Epidermal melanocyte (primary cell): ENCODE results near the gene CFAP299.

Experiments
- DNase-seq: peaks from one replicate; pipeline ENCODE4 v3.0.0; 2011; ENCODE audit warnings: low spot score; ENCODE audit not compliant: insufficient read length

The CFAP299 gene

DNA sequence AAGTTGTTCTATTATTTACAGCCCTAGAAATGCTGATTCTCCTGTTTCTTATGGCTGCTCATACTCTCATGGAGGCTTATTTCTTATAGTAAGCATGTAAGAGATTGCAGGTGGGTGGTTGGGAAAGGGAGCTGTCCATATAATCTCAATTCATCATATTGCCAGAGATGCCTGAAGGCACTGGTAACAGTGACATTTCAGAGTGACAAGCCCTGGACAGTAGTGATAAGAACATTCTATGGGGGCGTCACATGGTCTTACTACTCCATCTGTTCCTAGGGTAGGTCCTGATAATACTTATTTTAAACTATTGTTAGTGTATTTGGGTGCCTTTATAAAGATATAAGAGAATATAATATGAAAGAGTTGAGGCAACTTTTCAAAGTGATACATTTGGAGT, 171.5 kb downstream of the CFAP299 start:
- DNase-seq = no peak

DNA sequence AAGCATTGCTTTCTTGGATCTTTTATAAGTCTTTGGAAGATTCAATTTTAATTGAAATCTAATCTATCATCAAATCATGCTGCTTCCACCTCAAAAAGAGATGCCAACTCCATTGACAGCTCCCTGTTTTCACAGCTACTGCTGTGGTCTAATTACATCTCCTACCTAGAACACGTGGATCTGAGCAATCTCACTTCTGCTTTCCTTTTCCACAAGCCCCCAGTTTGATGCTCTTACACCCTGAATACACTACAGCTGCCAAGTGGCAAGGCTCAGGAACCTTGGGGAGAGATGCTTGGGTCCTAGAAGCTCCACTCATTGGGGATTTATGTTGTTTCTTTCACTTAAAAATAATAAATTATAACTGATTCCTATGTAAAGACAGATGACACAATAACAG, 172.0 kb downstream of the CFAP299 start:
- no peak for DNase-seq

- no peak for DNase-seq
These were observed 180.0 kb downstream of the CFAP299 start for GRCh38 chr4:80515496-80515895.

DNA sequence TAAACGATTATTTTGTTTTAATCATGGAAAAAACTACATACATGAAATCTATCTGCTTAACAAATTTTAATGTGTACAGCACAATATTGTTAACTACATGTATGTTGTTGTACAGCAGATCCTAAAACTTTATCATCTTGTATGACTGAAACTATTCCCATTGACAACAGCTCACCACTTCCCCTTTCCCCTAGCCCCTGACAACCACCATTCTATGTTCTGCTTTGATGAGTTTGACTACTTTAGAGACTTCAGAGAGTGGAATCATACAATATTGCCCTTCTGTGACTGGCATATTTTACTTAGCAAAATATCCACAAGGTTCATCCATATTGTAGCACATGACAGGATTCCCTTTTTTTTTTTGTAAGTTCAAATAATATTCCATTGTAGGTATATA, 185.9 kb downstream of the CFAP299 start:
- DNase-seq = no peak

GRCh38 chr4:80526697-80527096, 191.2 kb downstream of the CFAP299 start:
- no peak for DNase-seq

GRCh38 chr4:80529026-80529425, 193.5 kb downstream of the CFAP299 start:
- DNase-seq = no peak

DNA sequence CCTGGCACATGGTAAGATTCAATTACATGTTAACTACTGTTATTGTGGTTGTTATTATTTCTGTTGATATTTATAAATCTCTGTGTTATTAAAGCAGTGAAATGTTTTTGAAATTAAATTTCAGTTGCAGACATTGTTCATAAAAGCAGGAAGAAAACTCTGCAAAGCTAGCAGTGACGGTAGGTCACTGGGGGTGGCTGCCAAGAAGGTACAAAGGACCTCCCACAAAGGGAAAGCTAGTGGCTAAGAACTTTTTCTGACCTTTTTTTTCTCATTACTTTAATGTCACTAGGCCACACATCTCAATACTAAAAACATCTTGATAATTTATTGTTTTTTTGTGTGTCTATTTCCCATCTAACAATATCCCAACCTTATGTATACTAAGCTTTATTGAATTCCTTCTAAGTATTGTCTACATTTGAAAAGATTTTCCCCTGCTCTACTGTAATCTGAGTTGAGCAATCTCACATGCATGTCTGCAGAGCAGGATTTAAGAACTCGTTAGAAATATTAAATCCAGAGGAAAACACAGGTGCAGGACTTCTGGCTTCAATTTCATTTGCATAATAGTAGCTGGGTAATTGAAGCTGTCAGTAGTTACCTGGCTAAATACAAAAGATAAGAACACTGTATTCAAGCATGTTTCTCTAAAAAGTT, 197.3 kb downstream of the CFAP299 start:
- DNase-seq = no peak

GRCh38 chr4:80535551-80535950, 200.0 kb downstream of the CFAP299 start:
- no peak for DNase-seq

DNA sequence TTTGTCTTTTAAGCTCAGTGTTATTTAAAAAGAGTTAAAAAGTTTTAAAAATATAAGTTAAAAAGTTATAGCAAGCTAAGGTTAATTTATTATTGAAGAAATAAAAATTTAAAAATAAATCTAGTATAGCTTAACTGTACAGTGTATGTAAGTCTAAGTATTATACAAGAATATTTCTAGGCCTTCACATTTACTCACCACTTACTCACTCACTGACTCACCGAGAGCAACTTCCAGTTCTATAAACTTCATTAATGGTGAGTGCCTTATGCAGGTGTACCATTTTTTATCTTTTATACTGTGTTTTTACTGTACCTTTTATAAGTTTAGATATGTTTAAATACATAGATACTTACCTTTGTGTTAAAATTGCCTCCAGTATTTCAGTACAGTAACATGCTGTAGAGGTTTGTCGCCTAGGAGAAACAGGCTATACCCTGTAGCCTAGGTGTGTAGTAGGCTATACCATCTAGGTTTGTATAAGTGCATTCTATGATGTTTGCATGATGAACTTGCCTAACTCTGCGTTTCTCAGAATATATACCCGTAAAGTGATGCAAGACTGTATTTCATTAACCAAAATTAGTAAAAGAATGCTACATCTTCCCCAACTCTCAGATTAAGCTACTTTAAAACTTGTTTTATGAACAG, 202.9 kb downstream of the CFAP299 start:
- no peak for DNase-seq

GRCh38 chr4:80539190-80539589, 203.7 kb downstream of the CFAP299 start:
- DNase-seq = no peak

DNA sequence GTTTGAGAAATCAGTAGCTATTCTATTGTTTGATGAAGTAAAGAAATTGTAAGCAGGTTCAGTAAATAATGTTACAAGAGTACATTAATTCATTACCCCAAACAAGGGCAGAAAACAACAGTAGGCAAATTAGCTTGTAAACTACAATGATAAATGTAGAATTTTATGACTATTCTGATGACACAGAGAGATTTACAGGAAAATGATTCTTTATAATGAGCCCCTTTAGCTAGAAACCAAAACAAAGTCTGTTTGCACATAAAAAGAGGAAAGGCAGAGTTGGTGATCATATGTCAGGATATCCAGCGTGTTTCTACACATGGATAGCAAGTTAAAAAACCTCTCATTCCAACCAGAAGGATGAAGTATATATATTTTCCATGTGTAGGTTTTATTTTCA, 204.8 kb downstream of the CFAP299 start:
- no peak for DNase-seq

DNA sequence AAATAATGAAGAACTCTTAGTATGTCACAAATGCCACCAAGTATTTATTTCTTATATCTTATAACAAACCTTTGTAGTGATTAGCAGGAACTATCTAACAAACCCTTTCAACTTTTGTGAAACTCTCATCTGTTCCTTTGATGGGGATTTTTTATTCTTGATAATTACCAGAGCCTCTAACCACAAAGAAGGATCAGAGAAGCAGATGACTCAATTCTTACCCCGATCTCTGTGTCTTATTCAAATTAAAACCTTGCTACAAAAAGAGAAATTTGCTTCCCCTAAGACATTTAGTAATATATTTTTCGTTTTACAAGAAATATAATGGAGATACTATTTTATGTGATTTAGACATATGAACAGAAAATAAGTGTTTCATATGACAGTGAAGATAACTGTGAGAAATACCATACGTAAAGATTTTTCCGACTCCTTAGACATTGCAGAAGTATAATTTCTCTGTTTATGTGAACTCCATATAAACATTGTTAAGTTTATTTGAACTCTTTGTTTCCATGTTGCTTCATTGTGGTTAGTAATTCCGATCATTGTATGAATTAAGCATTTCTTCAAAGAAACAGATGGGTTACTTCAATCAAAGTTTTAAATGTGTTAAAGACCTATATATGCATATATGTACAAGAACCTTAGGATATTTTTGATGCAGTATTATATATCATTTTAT, 205.4 kb downstream of the CFAP299 start:
- no peak for DNase-seq

DNA sequence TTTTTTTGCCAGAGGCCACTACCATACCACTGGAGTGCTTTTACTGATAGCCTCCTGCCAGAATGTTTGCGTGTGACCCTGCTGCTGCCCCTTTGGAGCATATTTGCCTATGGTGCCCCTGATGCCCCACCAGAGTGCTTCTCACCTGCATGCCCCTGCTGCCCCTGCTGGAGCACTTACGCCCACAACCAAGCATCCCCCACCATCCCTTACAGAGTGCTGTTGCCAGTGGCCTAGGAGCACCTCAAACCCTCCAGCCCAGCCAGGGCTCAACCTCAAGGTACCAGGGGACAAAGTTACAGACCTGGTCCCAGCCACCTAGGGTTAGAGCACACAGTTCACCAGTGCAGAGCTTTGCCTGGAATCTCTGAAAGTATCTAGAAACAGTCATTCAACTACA, 207.2 kb downstream of the CFAP299 start:
- DNase-seq = no peak

GRCh38 chr4:80560337-80560736, 224.8 kb downstream of the CFAP299 start:
- no peak for DNase-seq

- DNase-seq = no peak
These were observed 230.8 kb downstream of the CFAP299 start for GRCh38 chr4:80566203-80566872.

GRCh38 chr4:80568891-80569290, 233.4 kb downstream of the CFAP299 start:
- no peak for DNase-seq

GRCh38 chr4:80576796-80577195, 241.3 kb downstream of the CFAP299 start:
- no peak for DNase-seq

- no peak for DNase-seq
These were observed 242.5 kb downstream of the CFAP299 start for GRCh38 chr4:80578001-80578400.

- DNase-seq = no peak
These were observed 250.0 kb downstream of the CFAP299 start for GRCh38 chr4:80585542-80585941.

DNA sequence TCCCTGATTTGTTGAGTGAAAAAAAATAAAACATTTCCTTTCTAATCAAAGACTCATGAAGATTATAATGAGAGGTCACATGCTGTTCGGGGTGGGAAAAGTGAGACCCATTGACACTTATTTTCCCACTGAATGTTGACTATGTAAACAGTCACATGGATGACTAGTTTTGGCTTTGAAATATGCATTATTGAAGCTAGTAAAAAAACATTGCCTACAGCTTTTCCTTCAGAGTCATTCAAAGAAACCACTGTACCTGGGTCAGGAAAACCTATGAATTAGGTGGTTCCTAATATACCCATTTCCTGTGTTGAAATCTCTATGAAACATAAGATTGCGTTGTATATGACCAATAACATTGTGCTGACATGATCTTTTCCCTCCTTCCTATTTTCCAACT, 251.2 kb downstream of the CFAP299 start:
- DNase-seq = no peak

DNA sequence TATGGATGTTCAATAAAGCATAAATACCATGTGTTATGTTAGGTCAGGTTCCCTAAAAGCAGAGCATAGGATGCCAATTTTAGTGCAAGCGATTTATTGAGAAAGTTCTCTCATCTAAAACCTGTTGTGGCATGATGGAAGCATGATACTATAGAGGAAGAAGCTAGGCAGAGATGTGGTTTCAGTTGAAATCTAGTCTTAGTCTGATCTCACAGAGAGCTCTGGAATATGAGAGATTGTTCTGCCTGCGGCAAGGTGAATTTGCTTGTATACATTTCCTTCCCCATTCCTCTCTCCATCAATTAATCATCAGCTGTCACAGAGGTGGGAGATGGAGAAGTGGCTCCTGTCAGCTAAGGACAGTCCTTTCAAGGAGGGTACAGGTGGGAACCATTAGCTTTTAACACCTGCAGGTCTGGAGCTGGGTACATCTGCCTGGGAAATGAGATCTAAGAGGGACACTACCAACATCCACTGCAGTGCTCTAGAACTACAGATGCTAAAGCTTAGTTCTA, 252.4 kb downstream of the CFAP299 start:
- DNase-seq = no peak

DNA sequence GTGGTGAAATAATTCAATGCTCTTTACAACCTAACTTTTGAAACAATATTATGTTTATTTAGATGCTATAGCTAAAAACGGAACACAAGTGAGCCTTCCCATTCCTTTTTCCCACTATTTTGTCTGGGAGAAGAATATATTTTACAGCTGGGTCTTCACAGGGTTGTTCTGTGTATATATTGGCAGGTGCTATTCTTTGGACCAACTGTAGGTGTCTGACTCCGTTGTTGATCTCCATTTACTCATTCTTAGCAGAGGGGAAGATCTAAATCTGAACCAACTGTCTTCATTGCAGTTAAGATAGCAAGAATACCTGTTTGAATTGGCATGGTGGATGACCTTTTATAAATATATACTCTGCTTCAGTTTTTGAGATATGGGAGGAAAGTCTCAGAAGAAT, 257.4 kb downstream of the CFAP299 start:
- DNase-seq = no peak
